ENCODE measurements around the gene DOCK2.

DNA sequence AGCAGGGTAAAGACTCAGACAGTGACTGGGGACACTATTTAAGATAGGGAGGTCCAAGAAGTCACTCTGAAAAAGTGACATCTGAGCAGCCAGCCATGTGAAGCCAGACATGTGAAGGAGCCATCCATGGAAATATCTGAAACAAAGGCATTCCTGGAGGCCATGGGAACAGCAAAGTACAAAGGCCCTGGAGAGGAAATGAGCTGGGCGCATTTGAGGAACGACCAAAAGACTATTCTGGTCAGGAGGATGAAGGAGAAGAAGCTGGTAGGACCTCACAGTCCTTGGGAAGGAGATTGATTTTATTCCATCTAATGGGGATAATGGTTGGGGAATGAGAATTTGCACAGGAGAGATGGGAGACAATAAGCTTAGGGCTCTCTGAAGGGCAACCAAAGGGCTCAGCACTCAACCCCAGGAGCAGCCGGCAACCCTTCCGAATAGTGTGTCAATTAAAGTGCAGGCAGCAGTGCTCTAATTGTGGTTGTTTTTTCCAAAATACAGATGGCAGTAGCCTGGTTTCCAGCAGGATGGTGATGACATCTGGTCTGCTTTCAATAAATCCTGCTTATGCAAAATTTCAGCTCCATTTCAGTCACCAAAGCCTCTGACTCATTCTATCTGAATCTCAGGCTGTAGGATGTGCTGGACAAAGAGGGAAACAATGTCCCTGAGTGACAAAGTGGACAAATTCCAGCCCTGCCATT, 495.3 kb downstream of the DOCK2 start:
- TF ChIP-seq, protein P1, sequence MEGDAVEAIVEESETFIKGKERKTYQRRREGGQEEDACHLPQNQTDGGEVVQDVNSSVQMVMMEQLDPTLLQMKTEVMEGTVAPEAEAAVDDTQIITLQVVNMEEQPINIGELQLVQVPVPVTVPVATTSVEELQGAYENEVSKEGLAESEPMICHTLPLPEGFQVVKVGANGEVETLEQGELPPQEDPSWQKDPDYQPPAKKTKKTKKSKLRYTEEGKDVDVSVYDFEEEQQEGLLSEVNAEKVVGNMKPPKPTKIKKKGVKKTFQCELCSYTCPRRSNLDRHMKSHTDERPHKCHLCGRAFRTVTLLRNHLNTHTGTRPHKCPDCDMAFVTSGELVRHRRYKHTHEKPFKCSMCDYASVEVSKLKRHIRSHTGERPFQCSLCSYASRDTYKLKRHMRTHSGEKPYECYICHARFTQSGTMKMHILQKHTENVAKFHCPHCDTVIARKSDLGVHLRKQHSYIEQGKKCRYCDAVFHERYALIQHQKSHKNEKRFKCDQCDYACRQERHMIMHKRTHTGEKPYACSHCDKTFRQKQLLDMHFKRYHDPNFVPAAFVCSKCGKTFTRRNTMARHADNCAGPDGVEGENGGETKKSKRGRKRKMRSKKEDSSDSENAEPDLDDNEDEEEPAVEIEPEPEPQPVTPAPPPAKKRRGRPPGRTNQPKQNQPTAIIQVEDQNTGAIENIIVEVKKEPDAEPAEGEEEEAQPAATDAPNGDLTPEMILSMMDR (conservative IDR thresholded peaks at IDR 0.05; ENCODE audit: low read depth, low read length) = no peak
- no peak for TF ChIP-seq EZH2 (IDR thresholded peaks at IDR 0.05; ENCODE audit: low read length, unreplicated experiment)

All from PC-3 (cell line).